ENCODE results near the gene PROK1.

PROK1 gene

DNA sequence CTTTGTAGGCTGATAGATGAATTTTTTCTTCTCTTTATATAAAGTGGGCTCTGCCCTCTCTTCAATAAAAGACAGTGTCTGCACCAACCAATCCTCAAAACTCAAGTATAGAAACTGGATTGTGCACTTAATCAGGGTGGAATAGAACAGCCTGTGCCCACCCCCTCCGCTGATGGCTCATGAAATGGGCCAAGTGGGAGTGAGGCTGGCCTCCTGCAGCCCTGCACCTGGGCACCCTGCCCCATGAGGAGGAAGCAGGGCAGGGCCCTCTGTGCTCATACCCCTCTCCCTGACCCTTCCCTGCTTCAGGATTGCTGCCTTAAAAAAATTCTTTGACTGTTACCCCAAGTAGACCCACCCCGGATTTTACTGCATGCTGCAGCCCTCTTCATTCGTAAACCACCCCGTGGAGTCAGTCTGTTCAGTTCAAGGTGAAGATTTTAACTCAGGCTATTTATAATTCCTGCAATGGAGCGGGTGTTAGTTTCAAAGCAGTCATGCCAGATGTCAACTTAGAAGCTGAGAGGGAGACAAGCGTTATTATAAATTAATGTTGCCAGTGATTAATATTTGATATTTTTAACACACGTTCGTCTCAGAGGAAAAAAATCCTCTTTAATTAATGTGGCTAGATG lies 15.8 kb downstream of the PROK1 start:
- DNase-seq, result no peak

DNA sequence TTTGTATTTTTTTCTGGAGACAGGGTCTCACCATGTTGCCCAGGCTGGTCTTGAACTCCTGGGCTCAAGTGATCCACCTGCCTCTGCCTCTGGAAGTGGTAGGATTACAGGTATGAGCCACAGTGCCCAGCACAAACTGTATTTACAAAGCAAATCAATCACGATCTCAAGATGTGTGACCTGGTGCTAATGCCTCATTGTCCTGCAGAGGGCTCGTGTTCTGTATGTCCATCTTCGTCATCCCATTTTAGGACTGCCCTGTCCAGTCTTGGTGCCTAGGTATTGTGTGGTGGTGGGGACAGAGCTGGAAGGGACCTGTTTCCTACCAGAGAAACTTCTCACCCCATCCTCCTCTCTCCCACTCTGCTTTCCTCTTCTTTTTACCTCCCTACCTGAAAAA lies 20.2 kb downstream of the PROK1 start:
- no peak for DNase-seq

- no peak for DNase-seq
Measured at GRCh38 chr1:110472546-110472945, 21.6 kb downstream of the PROK1 start.

- no peak for DNase-seq
Measured at GRCh38 chr1:110474444-110474843, 23.5 kb downstream of the PROK1 start.

GRCh38 chr1:110475362-110476027 lies 24.5 kb downstream of the PROK1 start:
- no peak for DNase-seq

DNA sequence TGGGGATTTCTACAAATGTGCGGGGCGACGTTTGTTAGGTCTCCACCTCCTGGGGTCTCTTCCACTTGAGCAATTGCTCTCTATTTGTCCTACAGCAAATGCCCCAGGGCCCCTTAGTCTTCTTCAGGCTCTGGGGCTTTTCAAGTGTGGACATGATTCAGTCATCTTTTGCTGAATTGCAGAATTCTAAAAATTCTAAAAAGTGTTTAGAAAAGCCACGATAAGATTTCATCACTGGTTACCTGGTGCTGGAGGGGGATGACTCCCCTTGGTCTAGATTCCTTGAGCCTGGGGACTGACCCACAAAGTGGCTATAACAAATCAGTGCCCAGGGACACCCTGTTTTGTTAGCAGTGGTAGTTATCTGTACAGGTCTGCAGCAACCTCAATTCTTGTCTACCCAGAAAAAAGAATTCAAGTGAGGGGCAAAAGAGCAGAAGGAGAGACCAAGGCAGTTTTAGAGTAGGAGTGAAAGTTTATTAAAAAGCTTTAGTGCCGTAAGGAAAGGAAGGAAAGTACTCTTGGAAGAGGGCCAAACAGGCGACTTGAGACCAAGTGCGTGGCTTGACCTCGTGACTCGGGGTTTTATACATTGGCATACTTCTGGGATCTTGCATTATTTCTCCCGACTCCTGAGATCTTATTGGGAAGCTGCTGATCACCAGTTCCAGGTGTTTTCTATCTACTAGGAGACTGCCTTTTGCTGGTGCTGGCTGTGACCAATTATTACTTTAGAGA lies 25.2 kb downstream of the PROK1 start:
- no peak for DNase-seq

- no peak for DNase-seq
Measured at GRCh38 chr1:110477041-110477440, 26.1 kb downstream of the PROK1 start.

- DNase-seq, result no peak
Measured at GRCh38 chr1:110477445-110477957, 26.6 kb downstream of the PROK1 start.

- DNase-seq, result no peak
Measured at GRCh38 chr1:110477967-110478640, 27.2 kb downstream of the PROK1 start.

- no peak for DNase-seq
Measured at GRCh38 chr1:110478886-110479285, 27.9 kb downstream of the PROK1 start.

- no peak for DNase-seq
Measured at GRCh38 chr1:110480356-110481096, 29.6 kb downstream of the PROK1 start.

- no peak for DNase-seq
Measured at GRCh38 chr1:110481968-110482623, 31.1 kb downstream of the PROK1 start.

DNA sequence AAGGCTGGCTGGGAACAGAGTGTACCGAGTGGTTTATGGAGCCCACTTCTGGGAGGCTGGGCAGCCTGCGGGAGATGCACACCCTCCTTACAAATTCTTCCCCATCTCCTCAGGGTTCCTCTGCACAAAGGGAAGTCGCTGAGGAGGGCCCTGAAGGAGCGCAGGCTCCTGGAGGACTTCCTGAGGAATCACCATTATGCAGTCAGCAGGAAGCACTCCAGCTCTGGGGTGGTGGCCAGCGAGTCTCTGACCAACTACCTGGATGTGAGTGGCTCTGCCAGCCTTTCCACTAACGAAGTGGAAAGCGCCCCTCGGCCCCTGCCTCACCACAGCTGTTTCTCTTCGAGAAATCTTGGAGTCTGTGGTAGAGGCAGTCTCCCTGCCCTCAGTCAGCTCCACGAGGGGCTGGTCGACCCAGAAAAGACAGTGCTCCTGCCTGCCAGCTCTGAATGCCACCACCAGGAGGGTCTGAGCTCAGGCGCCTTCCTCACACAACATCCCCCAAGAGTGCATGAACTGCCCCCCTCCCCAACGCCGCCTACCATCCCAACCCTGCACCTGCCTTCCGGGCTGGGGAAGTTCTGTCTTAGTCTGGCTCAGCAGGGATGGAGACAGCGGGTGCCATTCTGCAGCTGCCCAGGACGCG lies 31.8 kb downstream of the PROK1 start:
- DNase-seq, result no peak

- no peak for DNase-seq
Measured at GRCh38 chr1:110483308-110483685, 32.3 kb downstream of the PROK1 start.

DNA sequence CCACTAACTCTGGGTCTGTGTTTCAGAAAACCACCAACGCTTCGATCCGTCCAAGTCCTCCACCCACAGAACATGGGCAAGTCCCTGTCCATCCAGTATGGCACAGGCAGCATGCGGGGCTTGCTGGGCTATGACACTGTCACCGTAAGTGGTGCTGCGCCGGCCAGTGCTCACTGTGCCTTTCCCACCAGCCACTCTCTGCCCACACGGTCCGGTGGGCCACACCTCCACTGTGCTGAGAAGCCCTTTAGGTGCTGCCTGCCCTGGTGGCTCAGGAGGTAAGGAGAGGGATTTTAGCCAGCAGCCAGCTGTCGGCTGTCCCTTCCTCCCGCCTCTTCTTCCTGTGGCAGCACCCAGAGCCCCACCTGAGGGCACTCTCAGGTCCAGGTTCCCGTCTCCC lies 33.9 kb downstream of the PROK1 start:
- DNase-seq, result no peak

DNA sequence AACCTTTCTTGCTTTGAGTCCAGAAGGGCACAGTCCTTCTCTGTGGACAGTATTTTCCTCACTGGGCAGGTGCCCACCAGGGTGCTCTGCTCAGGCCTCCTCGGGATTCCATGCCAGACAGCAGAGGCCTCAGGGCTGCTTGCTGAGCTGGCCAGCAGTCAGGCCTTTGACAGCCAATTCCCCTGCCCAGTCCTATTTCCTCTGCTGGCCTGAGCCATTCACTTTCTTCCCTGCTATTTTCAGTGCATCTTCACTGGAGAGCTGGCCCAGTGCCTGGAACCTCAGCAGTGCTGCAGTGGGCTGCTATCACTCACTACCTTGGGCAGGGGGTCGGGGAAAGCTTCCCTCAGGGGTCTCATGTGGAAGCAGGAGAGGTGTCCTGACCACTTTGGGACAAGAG lies 34.8 kb downstream of the PROK1 start:
- no peak for DNase-seq

- DNase-seq, result no peak
Measured at GRCh38 chr1:110487726-110488125, 36.8 kb downstream of the PROK1 start.

- DNase-seq, result no peak
Measured at GRCh38 chr1:110488161-110488560, 37.2 kb downstream of the PROK1 start.

- DNase-seq, result no peak
Measured at GRCh38 chr1:110488867-110489266, 37.9 kb downstream of the PROK1 start.

- no peak for DNase-seq
Measured at GRCh38 chr1:110489406-110489805, 38.5 kb downstream of the PROK1 start.

GRCh38 chr1:110489973-110490542 lies 39.1 kb downstream of the PROK1 start:
- no peak for DNase-seq

Measured in effector CD4-positive, alpha-beta T cell (primary cell).